Gastrocnemius medialis (tissue), 4 donors: ENCODE measurements around the gene XKR7.

ENCODE experiments used
- POLR2A ChIP-seq, 2 donors: fragments of 450-650 bp; IDR thresholded peaks; one replicate each; pipeline ENCODE4 v1.6.1; 2017; ENCODE audit warnings: antibody characterized with exemption in 2 of 2, mild to moderate bottlenecking in 2 of 2, moderate library complexity in 2 of 2
- TF ChIP-seq, protein P1 (sequence below), 5 experiments: fragments of 450-650 bp in 3 of 5; fragments of 200-600 bp in 2 of 5; sonication (generic) in 2 of 5; IDR thresholded peaks in 4 of 5; conservative IDR thresholded peaks in 1 of 5; 1 replicate in 4 of 5; 2 replicates in 1 of 5; pipeline ENCODE4 v1.5.1; 2016 to 2019; ENCODE audit warnings: antibody characterized with exemption in 5 of 5, mild to moderate bottlenecking in 3 of 5, moderate library complexity in 3 of 5

DNA sequence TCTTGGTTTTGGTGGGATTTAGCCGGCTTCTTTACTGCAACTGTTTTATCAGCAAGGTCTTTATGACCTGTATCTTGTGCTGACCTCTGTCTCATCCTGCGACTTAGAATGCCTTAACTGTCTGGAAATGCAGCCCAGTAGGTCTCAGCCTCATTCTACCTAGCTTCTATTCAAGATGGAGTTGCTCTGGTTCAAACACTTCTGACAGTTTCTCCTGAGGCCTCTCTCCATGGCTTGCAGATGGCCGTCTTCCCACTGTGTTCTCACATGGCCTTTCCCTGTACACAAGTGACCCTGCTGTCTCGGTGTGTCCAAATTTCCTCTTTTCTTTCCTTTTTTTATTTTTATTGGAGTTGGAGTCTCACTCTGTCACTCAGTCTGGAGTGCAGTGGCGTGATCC is 38.1 kb downstream of the XKR7 start:
- TF ChIP-seq POLR2A (IDR thresholded peaks at IDR 0.05) = no peak
- TF ChIP-seq, protein P1, sequence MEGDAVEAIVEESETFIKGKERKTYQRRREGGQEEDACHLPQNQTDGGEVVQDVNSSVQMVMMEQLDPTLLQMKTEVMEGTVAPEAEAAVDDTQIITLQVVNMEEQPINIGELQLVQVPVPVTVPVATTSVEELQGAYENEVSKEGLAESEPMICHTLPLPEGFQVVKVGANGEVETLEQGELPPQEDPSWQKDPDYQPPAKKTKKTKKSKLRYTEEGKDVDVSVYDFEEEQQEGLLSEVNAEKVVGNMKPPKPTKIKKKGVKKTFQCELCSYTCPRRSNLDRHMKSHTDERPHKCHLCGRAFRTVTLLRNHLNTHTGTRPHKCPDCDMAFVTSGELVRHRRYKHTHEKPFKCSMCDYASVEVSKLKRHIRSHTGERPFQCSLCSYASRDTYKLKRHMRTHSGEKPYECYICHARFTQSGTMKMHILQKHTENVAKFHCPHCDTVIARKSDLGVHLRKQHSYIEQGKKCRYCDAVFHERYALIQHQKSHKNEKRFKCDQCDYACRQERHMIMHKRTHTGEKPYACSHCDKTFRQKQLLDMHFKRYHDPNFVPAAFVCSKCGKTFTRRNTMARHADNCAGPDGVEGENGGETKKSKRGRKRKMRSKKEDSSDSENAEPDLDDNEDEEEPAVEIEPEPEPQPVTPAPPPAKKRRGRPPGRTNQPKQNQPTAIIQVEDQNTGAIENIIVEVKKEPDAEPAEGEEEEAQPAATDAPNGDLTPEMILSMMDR (IDR thresholded peaks at IDR 0.05 in 4 of 5, conservative IDR thresholded peaks at IDR 0.05 in 1 of 5) = no peak
